ENCODE results near the gene WASL.

DNA sequence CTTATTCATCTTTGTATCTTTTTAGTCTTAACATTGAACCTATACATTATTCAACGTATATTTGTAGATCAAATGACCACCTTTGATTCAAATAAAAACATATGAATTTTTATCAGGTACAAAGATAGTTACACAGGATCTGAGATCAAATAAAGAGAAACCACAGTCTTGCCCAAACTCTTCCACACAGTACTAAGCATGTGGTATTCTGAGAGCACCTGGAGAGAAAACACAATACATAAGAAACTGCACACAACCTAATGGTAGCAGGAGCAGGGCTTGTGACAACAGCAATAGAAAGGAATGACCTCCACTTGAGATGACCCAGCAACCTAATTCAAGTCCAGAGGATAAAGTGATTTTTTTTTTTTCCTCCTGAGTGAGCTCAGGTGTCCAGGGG lies 6.5 kb upstream of the WASL start:
- TF ChIP-seq, protein P1, sequence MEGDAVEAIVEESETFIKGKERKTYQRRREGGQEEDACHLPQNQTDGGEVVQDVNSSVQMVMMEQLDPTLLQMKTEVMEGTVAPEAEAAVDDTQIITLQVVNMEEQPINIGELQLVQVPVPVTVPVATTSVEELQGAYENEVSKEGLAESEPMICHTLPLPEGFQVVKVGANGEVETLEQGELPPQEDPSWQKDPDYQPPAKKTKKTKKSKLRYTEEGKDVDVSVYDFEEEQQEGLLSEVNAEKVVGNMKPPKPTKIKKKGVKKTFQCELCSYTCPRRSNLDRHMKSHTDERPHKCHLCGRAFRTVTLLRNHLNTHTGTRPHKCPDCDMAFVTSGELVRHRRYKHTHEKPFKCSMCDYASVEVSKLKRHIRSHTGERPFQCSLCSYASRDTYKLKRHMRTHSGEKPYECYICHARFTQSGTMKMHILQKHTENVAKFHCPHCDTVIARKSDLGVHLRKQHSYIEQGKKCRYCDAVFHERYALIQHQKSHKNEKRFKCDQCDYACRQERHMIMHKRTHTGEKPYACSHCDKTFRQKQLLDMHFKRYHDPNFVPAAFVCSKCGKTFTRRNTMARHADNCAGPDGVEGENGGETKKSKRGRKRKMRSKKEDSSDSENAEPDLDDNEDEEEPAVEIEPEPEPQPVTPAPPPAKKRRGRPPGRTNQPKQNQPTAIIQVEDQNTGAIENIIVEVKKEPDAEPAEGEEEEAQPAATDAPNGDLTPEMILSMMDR (IDR thresholded peaks at IDR 0.05; ENCODE audit: low read depth, low read length) = no peak
- no peak for TF ChIP-seq EZH2phosphoT487 (IDR thresholded peaks at IDR 0.05; ENCODE audit: low read depth)
